Measurements from ENCODE around the gene FGFRL1.

- TF ChIP-seq EZH2 (IDR thresholded peaks at IDR 0.05; ENCODE audit: borderline replicate concordance, low read length) (no peak), CTCF (IDR thresholded peaks at IDR 0.05; ENCODE audit: low read length) (no peak)
These were observed 41.7 kb downstream of the FGFRL1 start for GRCh38 chr4:1053080-1053661.

All from OCI-LY1 (cell line).